ENCODE data around the gene ZRANB1.

DNA sequence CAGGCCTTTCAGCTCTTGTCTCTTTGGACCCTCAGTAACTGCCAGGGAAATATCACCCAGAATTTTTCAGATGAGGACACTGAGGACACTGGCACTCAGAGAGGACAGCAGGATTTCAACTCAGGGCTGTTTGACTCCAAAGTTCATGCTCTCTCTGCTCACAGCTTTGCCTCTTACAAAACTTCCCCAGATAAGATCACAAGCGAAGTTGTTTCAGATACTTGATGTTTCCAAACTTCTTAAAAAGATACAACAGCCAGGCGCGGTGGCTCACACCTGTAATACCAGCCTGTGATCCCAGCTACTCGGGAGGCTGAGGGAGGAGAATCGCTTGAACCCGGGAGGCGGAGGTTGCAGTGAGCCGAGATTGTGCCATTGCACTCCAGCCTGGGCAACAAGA lies 32.4 kb upstream of the ZRANB1 start:
- TF ChIP-seq, protein P1, sequence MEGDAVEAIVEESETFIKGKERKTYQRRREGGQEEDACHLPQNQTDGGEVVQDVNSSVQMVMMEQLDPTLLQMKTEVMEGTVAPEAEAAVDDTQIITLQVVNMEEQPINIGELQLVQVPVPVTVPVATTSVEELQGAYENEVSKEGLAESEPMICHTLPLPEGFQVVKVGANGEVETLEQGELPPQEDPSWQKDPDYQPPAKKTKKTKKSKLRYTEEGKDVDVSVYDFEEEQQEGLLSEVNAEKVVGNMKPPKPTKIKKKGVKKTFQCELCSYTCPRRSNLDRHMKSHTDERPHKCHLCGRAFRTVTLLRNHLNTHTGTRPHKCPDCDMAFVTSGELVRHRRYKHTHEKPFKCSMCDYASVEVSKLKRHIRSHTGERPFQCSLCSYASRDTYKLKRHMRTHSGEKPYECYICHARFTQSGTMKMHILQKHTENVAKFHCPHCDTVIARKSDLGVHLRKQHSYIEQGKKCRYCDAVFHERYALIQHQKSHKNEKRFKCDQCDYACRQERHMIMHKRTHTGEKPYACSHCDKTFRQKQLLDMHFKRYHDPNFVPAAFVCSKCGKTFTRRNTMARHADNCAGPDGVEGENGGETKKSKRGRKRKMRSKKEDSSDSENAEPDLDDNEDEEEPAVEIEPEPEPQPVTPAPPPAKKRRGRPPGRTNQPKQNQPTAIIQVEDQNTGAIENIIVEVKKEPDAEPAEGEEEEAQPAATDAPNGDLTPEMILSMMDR (IDR thresholded peaks at IDR 0.05) = no peak
- TF ChIP-seq POLR2A (IDR thresholded peaks at IDR 0.05) = no peak
- no peak for TF ChIP-seq POLR2AphosphoS5 (IDR thresholded peaks at IDR 0.05)

Data from prostate gland (tissue), 2 donors.